Ramos (cell line): ENCODE data around the gene PI4KA.
"Not testable (repeated sequence)": the region's sequence is repeated elsewhere in the genome, so short reads cannot be mapped to it uniquely, and the experiment has no call there.

Source experiments
- in situ Hi-C: fragments of 300-500 bp; cut with MboI; formaldehyde crosslinking; loops from one replicate; pipeline ENCODE4 v1.14.3; 2022; ENCODE audit warnings: low sequenced_read_pairs; ENCODE audit not compliant: unreplicated experiment

The PI4KA gene

DNA sequence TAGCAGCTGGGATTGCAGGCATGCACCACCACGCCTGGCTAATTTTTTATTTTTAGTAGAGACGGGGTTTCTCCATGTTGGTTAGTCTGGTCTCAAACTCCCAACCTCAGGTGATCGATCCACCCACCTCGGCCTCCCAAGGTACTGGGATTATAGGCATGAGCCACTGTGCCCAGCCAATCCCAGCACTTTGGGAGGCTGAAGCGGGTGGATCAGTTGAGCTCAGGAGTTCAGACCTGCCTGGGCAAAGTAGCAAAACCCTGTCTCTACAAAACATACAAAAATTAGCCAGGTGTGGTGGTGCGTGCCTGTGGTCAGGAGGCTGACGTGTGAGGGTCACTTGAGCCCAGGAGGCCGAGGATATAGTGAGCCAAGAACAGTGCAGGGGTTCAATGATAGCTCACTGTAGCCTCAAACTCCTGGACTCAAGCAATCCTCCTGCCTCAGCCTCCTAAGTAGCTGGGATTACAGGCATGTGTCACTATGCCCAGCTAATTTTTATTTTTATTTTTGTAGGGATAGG is 36.8 kb downstream of the PI4KA start:
- in situ Hi-C loops, result not testable (repeated sequence)

- in situ Hi-C loops, result no loop called here
Observed at GRCh38 chr22:20819471-20819870, 39.1 kb downstream of the PI4KA start.

- in situ Hi-C loops, result no loop called here
Observed at GRCh38 chr22:20818471-20818870, 40.1 kb downstream of the PI4KA start.

DNA sequence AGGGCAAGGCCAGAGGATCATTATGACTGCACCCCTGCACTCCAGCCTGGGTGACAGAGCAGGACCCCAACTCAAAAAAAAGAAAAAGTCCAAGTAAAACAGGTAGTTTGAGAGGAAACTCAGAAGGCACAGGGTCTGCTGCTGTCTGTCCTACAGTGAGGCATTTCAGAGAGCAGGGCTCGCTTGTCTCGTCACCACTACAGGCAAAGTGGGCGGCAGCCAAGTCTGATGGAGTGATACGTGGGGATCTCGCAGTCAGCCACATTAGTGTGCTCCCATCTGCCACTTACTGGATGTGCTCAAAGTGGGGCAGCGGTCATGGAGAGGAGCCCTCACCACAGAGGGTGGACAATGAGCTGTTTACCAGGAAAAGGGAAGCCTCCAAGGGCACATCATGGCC is 42.1 kb downstream of the PI4KA start:
- in situ Hi-C loops, result no loop called here

DNA sequence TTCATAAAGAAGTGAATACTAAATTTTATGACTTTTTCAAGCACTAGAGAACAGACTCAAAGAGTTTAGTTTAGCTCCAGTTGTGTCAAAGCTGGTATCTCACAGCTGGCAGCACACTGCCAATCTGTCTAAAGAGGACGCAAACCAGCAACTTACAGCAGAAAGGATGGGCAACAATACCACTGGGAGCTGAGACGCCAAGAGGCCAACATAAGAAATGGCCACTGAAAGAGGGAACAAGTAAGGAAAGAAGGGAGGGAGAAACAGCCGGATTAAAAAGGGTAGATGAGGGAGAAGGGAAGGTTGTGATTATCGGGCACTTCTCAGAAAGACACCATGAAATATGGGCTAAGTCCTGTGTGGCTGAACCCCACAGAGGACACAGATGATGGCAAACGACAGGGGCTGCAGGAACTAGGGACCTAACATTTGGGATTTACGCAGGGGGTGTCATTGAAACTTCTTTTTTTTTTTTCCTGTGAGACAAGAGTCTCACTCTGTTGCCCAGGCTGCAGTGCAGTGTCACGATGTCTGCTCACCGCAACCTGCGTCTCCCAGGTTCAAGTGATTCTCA is 43.0 kb downstream of the PI4KA start:
- in situ Hi-C loops, result no loop called here

- in situ Hi-C loops, result no loop called here
Observed at GRCh38 chr22:20814221-20814808, 44.3 kb downstream of the PI4KA start.

GRCh38 chr22:20813056-20813455 is 45.6 kb downstream of the PI4KA start:
- in situ Hi-C loops, result no loop called here

DNA sequence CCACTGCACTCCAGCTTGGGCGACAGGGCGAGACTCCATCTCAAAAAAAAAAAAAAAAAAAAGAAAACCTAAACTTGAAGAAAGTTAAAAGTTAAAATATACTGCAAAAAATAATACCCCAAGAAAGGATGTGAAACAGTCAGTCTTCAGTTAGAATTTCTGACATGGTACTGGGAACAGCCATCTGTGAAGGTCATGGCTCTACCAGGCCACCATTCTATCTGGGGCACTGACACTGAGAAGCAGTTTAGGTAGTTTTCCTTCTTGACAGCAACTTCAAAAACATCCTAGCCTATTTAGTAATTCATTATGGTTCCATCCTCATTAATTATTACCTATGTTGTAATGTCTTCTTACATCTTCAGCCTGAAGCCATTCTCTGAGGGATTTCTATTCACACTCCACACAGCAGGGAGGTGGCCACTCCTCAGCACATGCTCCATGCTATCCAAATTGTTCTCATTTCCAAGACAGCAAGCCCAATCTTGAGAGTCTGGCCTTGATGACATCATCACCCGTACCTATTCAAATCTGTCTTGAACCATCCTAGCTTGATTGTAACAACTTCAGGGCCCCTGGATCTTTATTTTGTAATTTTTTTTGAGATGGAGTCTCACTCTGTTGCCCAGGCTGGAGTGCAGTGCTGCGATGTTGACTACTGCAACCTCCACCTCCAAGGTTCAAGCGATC is 46.5 kb downstream of the PI4KA start:
- in situ Hi-C loops, result no loop called here

- in situ Hi-C loops, result no loop called here
Observed at GRCh38 chr22:20811171-20811570, 47.4 kb downstream of the PI4KA start.

DNA sequence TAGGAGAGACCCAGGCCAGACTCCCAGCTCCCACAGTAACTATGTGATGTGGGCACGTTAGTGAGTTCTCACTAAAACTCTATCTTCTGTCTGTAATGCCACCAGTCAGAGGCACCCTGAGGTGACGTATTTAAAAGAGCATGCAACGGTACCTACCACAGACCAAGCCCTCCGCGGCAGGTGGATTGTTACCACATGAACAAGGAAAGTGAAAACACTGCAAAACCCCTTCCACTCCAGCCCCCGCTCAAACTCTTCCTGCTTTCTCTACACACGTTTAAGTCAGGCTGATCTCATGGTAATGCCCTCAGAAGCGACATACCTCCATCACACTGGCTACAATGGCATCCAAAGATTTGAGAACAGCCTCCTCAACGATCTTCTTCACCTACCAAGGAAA is 48.0 kb downstream of the PI4KA start:
- in situ Hi-C loops, result no loop called here

- in situ Hi-C loops, result no loop called here
Observed at GRCh38 chr22:20809538-20810185, 48.9 kb downstream of the PI4KA start.

DNA sequence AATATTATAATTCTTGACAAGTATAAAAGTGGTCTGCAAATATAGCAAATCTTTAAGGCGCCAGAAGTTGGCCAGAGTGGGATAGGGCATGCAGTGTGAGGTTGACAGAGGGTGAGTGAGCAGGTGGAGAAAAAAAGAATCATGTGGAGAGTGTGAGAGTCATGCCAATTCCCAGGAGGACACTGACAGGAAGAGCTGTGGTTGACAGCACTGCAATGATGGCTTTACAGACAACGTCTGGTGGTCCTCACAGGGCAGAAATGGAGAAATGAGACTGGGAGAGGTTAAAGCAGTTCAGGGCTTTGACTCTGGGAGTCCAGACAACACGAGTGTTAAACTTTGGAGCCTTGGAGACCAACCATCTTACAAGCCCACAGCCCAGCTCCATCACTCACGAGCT is 49.8 kb downstream of the PI4KA start:
- in situ Hi-C loops, result no loop called here

DNA sequence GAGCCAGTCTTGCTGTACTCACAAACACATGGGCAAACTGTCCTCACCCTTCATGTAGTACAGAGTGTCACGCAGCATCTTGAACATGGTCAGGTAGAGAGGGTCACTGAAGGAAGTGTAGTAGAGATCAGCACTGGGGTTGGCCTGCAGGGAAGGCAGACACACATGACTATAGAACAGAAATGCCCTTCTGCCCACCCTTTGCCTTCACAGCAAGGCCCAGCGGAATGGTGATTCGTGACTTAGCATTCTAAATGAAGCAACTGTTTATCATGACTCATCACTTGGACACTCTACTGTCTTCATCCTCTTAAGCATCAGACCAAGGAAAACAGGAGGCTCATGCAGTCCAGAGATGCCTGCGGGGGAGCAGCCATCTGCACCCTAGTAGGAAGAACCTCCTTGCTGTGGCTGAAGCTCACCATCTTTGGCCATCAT is 51.3 kb downstream of the PI4KA start:
- in situ Hi-C loops, result no loop called here

GRCh38 chr22:20805972-20806471 is 52.6 kb downstream of the PI4KA start:
- in situ Hi-C loops, result no loop called here

- in situ Hi-C loops, result no loop called here
Observed at GRCh38 chr22:20804650-20805049, 54.0 kb downstream of the PI4KA start.

DNA sequence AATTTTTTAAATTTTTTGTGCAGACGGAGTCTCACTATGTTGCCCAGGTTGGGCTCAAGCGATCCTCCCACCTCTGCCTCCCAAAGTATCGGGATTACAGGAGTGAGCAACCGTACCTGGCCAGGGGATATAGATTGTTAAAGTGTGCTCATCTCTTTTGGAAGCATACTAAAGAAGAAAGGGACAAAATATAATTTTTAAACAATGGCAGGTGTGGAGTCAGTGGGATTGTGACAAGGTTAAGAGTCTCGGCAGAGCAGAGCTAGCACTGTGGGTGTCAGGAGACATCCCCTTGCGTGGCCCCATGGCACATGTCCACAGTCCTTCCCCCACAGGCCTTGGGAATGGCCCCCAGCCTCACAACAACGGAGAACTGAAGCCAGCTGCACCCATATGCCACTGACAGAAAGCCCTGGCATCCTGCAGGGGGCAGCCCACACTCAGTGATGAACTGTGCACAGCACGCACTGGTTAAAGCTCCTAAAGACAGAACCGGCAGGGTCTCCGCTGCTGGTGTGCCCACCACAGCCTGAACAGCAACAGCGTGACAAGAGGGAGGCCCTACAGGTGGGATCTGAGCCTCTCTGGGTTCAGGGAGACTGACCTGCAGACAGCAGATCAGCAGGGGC is 54.8 kb downstream of the PI4KA start:
- in situ Hi-C loops, result no loop called here

- in situ Hi-C loops, result no loop called here
Observed at GRCh38 chr22:20802922-20803553, 55.6 kb downstream of the PI4KA start.

- in situ Hi-C loops, result no loop called here
Observed at GRCh38 chr22:20802452-20802851, 56.2 kb downstream of the PI4KA start.

DNA sequence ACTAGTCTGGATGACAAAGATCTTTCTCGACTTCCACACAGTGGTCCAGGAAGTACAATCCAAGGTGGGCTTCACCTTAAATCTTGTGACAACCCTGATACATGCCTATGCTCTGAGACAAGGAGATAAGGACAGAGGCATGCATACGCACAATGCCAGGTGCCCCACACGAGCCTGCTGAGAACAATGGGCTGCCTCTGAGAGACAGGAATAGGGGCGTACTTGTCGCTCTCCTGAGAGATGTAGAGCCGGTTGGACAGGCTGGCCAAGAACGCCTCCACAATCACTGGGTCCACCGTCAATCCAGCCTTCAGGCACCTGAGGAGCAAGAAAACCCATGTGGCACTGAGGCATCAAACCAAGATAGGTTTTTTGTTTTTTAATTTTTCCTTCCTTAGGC is 59.2 kb downstream of the PI4KA start:
- in situ Hi-C loops, result no loop called here

GRCh38 chr22:20798974-20799373 is 59.6 kb downstream of the PI4KA start:
- in situ Hi-C loops, result no loop called here
